Right kidney (tissue), 1 donor: ENCODE data around the gene FOSL1.

Source experiments
- DNase-seq: peaks from one replicate; pipeline ENCODE4 v3.0.0-alpha.2; 2016

Gene FOSL1

GRCh38 chr11:65863889-65864705, 36.1 kb downstream of the FOSL1 start:
- DNase-seq: no peak

- DNase-seq: no peak
Observed at GRCh38 chr11:65862941-65863888, 37.0 kb downstream of the FOSL1 start.

GRCh38 chr11:65862191-65862735, 37.9 kb downstream of the FOSL1 start:
- DNase-seq: no peak

GRCh38 chr11:65861533-65862183, 38.5 kb downstream of the FOSL1 start:
- DNase-seq: no peak

GRCh38 chr11:65861165-65861505, 39.1 kb downstream of the FOSL1 start:
- DNase-seq: no peak

GRCh38 chr11:65860278-65861164, 39.7 kb downstream of the FOSL1 start, which contains the start of gene MUS81:
MUS81 (plus strand) TSS chr11:65860433; CDS start chr11:65860754, 321 bp downstream.
- peak; percentile 87 for DNase-seq

GRCh38 chr11:65859812-65860277, 40.3 kb downstream of the FOSL1 start:
- no peak for DNase-seq

- DNase-seq: peak; percentile 95
Observed at GRCh38 chr11:65859095-65859811, 40.9 kb downstream of the FOSL1 start.

- DNase-seq: no peak
Observed at GRCh38 chr11:65858681-65859087, 41.5 kb downstream of the FOSL1 start.

- peak; percentile 97 for DNase-seq
Observed at GRCh38 chr11:65857853-65858680, 42.1 kb downstream of the FOSL1 start, which contains the start of gene CFL1. CFL1 (minus strand) TSS chr11:65858180; CDS start chr11:65858099, 81 bp downstream.

- DNase-seq: peak; percentile 72
Observed at GRCh38 chr11:65857500-65857852, 42.7 kb downstream of the FOSL1 start.

GRCh38 chr11:65856689-65857499, 43.3 kb downstream of the FOSL1 start:
- DNase-seq: peak; percentile 82

- DNase-seq: no peak
Observed at GRCh38 chr11:65855927-65856363, 44.2 kb downstream of the FOSL1 start.

- DNase-seq: no peak
Observed at GRCh38 chr11:65854852-65855837, 45.0 kb downstream of the FOSL1 start.

GRCh38 chr11:65854161-65854592, 46.0 kb downstream of the FOSL1 start:
- no peak for DNase-seq

- no peak for DNase-seq
Observed at GRCh38 chr11:65853246-65853979, 46.8 kb downstream of the FOSL1 start.
